PC-9 (cell line): ENCODE measurements around the gene PHYKPL. TPM values are rescaled to one million over a fixed set of nuclear protein-coding genes. Genes with fewer than 3 reads are reported as not detected.
"Not testable (repeated sequence)": the region's sequence is repeated elsewhere in the genome, so short reads cannot be mapped to it uniquely, and the experiment has no call there.

Experiments used
- BruUV-seq: library from RNA; stranded (reverse); fragments of 400-500 nt; replicated peaks from 2 replicates; lab custom pipeline; 2021; lab: Mats Ljungman, UMichigan
- CTCF ChIA-PET: fragments of 300-600 bp; sonication (Branson Sonifier 250); formaldehyde crosslinking; loops from one replicate; lab custom pipeline; 2022; ENCODE audit warnings: antibody characterized with exemption; lab: Charles Lee
- POLR2A ChIA-PET: fragments of 300-600 bp; sonication (Branson Sonifier 250); formaldehyde crosslinking; loops from one replicate; lab custom pipeline; 2022; ENCODE audit warnings: antibody characterized with exemption; ENCODE audit not compliant: unreplicated experiment; lab: Charles Lee
- DNase-seq, 2 experiments: peaks; one replicate each; pipeline versions ENCODE4 v3.0.0 to v3.0.0-alpha.2; 2015 to 2022; ENCODE audit warnings: mixed read lengths in 1 of 2
- H2AFZ ChIP-seq: fragments of 200-600 bp; sonication (generic); 2 replicates; pipeline ENCODE4 v1.8.1; 2017; ENCODE audit warnings: antibody characterized with exemption
- H3F3A ChIP-seq: fragments of 200-600 bp; sonication (generic); 2 replicates; pipeline ENCODE4 v1.8.1; 2017; ENCODE audit warnings: antibody characterized with exemption, mild to moderate bottlenecking, low read depth; ENCODE audit not compliant: insufficient read depth
- H3K27ac ChIP-seq: fragments of 200-600 bp; sonication (generic); 2 replicates; pipeline ENCODE4 v1.6.1; 2016; ENCODE audit warnings: mixed run types
- H3K27me3 ChIP-seq: fragments of 200-600 bp; sonication (generic); 2 replicates; pipeline ENCODE4 v1.6.1; 2016; ENCODE audit warnings: low read depth, mixed run types; ENCODE audit not compliant: insufficient read depth
- H3K36me3 ChIP-seq: fragments of 200-600 bp; sonication (generic); 2 replicates; pipeline ENCODE4 v1.6.1; 2016; ENCODE audit warnings: low read depth, mixed run types
- H3K4me1 ChIP-seq: fragments of 200-600 bp; sonication (generic); replicated peaks from 2 replicates; pipeline ENCODE4 v1.6.1; 2016; ENCODE audit warnings: mixed run types; ENCODE audit not compliant: insufficient read depth
- H3K4me2 ChIP-seq: fragments of 200-600 bp; sonication (generic); 2 replicates; pipeline ENCODE4 v1.6.1; 2017; ENCODE audit warnings: mixed run types
- H3K4me3 ChIP-seq: fragments of 200-600 bp; sonication (generic); 2 replicates; pipeline ENCODE4 v1.6.1; 2016; ENCODE audit warnings: mixed run types
- H3K79me2 ChIP-seq: fragments of 200-600 bp; sonication (generic); 2 replicates; pipeline ENCODE4 v1.6.1; 2017; ENCODE audit warnings: low read depth, mixed run types
- H3K9me2 ChIP-seq: fragments of 200-600 bp; sonication (generic); 2 replicates; pipeline ENCODE4 v1.8.1; 2017; ENCODE audit warnings: mild to moderate bottlenecking; ENCODE audit not compliant: insufficient read depth
- H3K9me3 ChIP-seq: fragments of 200-600 bp; sonication (generic); 2 replicates; pipeline ENCODE4 v1.8.1; 2016; ENCODE audit warnings: low read depth; ENCODE audit not compliant: insufficient read depth
- H4K20me1 ChIP-seq: fragments of 200-600 bp; sonication (generic); 2 replicates; pipeline ENCODE4 v1.8.1; 2017; ENCODE audit not compliant: insufficient read depth
- CTCF ChIP-seq: fragments of 200-600 bp; sonication (generic); conservative IDR thresholded peaks from 2 replicates; pipeline ENCODE4 v1.6.1; 2017; ENCODE audit warnings: mixed run types, antibody characterized with exemption, mild to moderate bottlenecking, moderate library complexity
- EZH2 ChIP-seq: fragments of 200-600 bp; sonication (generic); IDR thresholded peaks from 2 replicates; pipeline ENCODE4 v1.8.0; 2017; ENCODE audit warnings: antibody characterized with exemption, low read depth
- intact Hi-C: fragments of 100-400 bp; cut with micrococcal nuclease; formaldehyde crosslinking; loops from one replicate; pipeline ENCODE4 v1.10.0; 2022; ENCODE audit not compliant: unreplicated experiment
- total RNA-seq: library from RNA; stranded (reverse); gene quantifications from 2 replicates; pipeline ENCODE4 v1.2.3, GENCODE V29; 2021

PHYKPL gene
- total RNA-seq, 1 experiment from 2014 or later, result 73.7 TPM

GRCh38 chr5:178256746-178257145 lies 24.1 kb upstream of the PHYKPL start:
- intact Hi-C loops, result no loop called here

GRCh38 chr5:178253632-178254031 lies 21.0 kb upstream of the PHYKPL start:
- peaks cover 66% of the 10 kb centered on the region for H3K27me3 ChIP-seq
- CTCF ChIA-PET, POLR2A ChIA-PET: not testable (repeated sequence)

More at GRCh38 chr5:178256746-178257145, 24.1 kb upstream of the PHYKPL start:
- Histone ChIP-seq H3K9me2 (no peaks in the 10 kb centered on the region), H3K36me3 (no peaks in the 10 kb centered on the region), H3K27ac (no peak overlapping the region), H3K4me3 (no peak overlapping the region), H3F3A (no peaks in the 10 kb centered on the region), H2AFZ (no peak overlapping the region), H3K4me1 (no peaks in the 10 kb centered on the region), H4K20me1 (no peaks in the 10 kb centered on the region), H3K9me3 (no peaks in the 10 kb centered on the region), H3K4me2 (no peak overlapping the region), H3K79me2 (no peaks in the 10 kb centered on the region), H3K27me3 (peaks cover 66% of the 10 kb centered on the region)
- DNase-seq, result no peak
- no peak for TF ChIP-seq CTCF
- TF ChIP-seq EZH2, result no peak
- CTCF ChIA-PET, result no interaction called here
- POLR2A ChIA-PET, result no interaction called here
- no TSS peak for BruUV-seq

GRCh38 chr5:178252258-178252657 lies 19.7 kb upstream of the PHYKPL start:
- Histone ChIP-seq H3K4me3 (no peak overlapping the region), H3F3A (no peaks in the 10 kb centered on the region), H3K27me3 (peaks cover 71% of the 10 kb centered on the region), H3K9me2 (no peaks in the 10 kb centered on the region), H4K20me1 (no peaks in the 10 kb centered on the region), H3K4me2 (no peak overlapping the region), H2AFZ (no peak overlapping the region), H3K36me3 (no peaks in the 10 kb centered on the region), H3K27ac (no peak overlapping the region), H3K9me3 (no peaks in the 10 kb centered on the region), H3K79me2 (no peaks in the 10 kb centered on the region), H3K4me1 (no peaks in the 10 kb centered on the region)
- no peak for TF ChIP-seq CTCF
- TF ChIP-seq EZH2, result no peak
- intact Hi-C loops, result no loop called here
- ChIA-PET POLR2A (no interaction called here), CTCF (no interaction called here)
- no TSS peak for BruUV-seq
- DNase-seq, result no peak

More at GRCh38 chr5:178253632-178254031, 21.0 kb upstream of the PHYKPL start:
- H3K4me2 ChIP-seq, H4K20me1 ChIP-seq, H3K4me1 ChIP-seq, H3K79me2 ChIP-seq, H3K9me2 ChIP-seq, H3K4me3 ChIP-seq, intact Hi-C loops, H3K9me3 ChIP-seq, H3K27ac ChIP-seq, BruUV-seq, H3F3A ChIP-seq, H3K36me3 ChIP-seq, DNase-seq, H2AFZ ChIP-seq: not testable (repeated sequence)

GRCh38 chr5:178250263-178250662 lies 17.7 kb upstream of the PHYKPL start:
- Histone ChIP-seq H3K4me3 (no peak overlapping the region), H3K27me3 (peaks cover 73% of the 10 kb centered on the region), H3K4me2 (no peak overlapping the region), H3K4me1 (no peaks in the 10 kb centered on the region), H3F3A (no peaks in the 10 kb centered on the region), H4K20me1 (no peaks in the 10 kb centered on the region), H3K9me3 (no peaks in the 10 kb centered on the region), H3K9me2 (no peaks in the 10 kb centered on the region), H3K79me2 (no peaks in the 10 kb centered on the region), H3K27ac (no peak overlapping the region), H3K36me3 (no peaks in the 10 kb centered on the region), H2AFZ (no peak overlapping the region)
- CTCF ChIA-PET, result no interaction called here
- BruUV-seq, result no TSS peak
- TF ChIP-seq CTCF (no peak), EZH2 (no peak)
- DNase-seq, result peak in 1 of 2 experiments; percentile 25
- POLR2A ChIA-PET, result no interaction called here
- intact Hi-C loops, result no loop called here
